ENCODE data around the gene SLC25A13. TPM values are rescaled to one million over a fixed set of nuclear protein-coding genes. Genes with fewer than 3 reads are reported as not detected.
A peak's percentile ranks its signal among the peaks of the same experiment; 100 is the strongest.
"Not testable (repeated sequence)": the region's sequence is repeated elsewhere in the genome, so short reads cannot be mapped to it uniquely, and the experiment has no call there.

The SLC25A13 gene
- 9.7 and 19.1 TPM in 2 replicates for total RNA-seq (2014; rRNA removed; shearing (Covaris generic))
- 4.8 and 5.0 TPM in 2 replicates for polyA plus RNA-seq (2016; fragmentation: Nextera tagmentation; extraction: Ambion mirVana)

- Histone ChIP-seq H3K9me3 (ENCODE audit: low read depth) (no peaks in the 10 kb centered on the region), H3K4me2 (ENCODE audit: unreplicated experiment) (peak within 1 kb of the TSS; percentile 73), H3K9me2 (ENCODE audit: insufficient read depth) (no peaks in the 10 kb centered on the region), H3K9ac (peak within 1 kb of the TSS; percentile 84), H2AFZ (peak within 1 kb of the TSS; percentile 96), H3K4me3 (peak within 1 kb of the TSS; percentile 92), H3F3A (ENCODE audit: insufficient read depth) (peaks cover 10% of the 10 kb centered on the region; the same call in 1 of the 2 replicates), H3K36me3 (ENCODE audit: low read depth) (no peaks in the 10 kb centered on the region), H3K4me1 (ENCODE audit: insufficient read depth) (peaks cover 5% of the 10 kb centered on the region; the same call in 1 of the 2 replicates), H3K27ac (peak within 1 kb of the TSS; percentile 63), H4K20me1 (ENCODE audit: insufficient read depth) (no peaks in the 10 kb centered on the region), H3K27me3 (replicated peaks; ENCODE audit: insufficient read depth) (no peaks in the 10 kb centered on the region), H3K79me2 (ENCODE audit: insufficient read depth) (peaks cover 37% of the 10 kb centered on the region)
- 0 to 2% methylated on average over 25 to 42 of the region's 66 CpGs for WGBS, 2 experiments (ENCODE audit: low coverage in 1 of 2, low lambda C conversion rate in 2 of 2, missing lambda C conversion rate in 2 of 2)
- peak; percentile 90 for DNase-seq
- in situ Hi-C loops (cut with MboI): no loop called here
- no peak for TF ChIP-seq EZH2phosphoT487 (IDR thresholded peaks at IDR 0.05; ENCODE audit: insufficient read depth, low read depth)
- no peak for TF ChIP-seq EZH2 (IDR thresholded peaks at IDR 0.05; ENCODE audit: insufficient read depth, poor library complexity, severe bottlenecking)
Observed at GRCh38 chr7:96321658-96322372, at the start of gene SLC25A13. SLC25A13 (minus strand) TSS chr7:96322098; CDS start chr7:96321956, 142 bp downstream.

GRCh38 chr7:96365916-96366315, 44.0 kb upstream of the SLC25A13 start:
- 64 to 70% methylated on average over 1 to 2 of the region's 2 CpGs for WGBS, 2 experiments (ENCODE audit: low coverage in 1 of 2, low lambda C conversion rate in 2 of 2, missing lambda C conversion rate in 2 of 2)
- H3K27me3 ChIP-seq (replicated peaks; ENCODE audit: insufficient read depth): not testable (repeated sequence)

GRCh38 chr7:96361116-96361857, 39.4 kb upstream of the SLC25A13 start:
- H3K4me2 ChIP-seq (ENCODE audit: unreplicated experiment): no peak overlapping the region
- H3K79me2 ChIP-seq (ENCODE audit: insufficient read depth): no peaks in the 10 kb centered on the region
- no peaks in the 10 kb centered on the region for H3F3A ChIP-seq (ENCODE audit: insufficient read depth)
- no peak overlapping the region for H3K9ac ChIP-seq
- H2AFZ ChIP-seq: no peak overlapping the region
- H3K4me3 ChIP-seq: no peak overlapping the region
- H3K4me1 ChIP-seq (ENCODE audit: insufficient read depth): no peaks in the 10 kb centered on the region
- H3K27ac ChIP-seq: no peak overlapping the region
- in situ Hi-C loops (cut with MboI): no loop called here
- DNase-seq: no peak
- H3K27me3 ChIP-seq (replicated peaks; ENCODE audit: insufficient read depth): no peaks in the 10 kb centered on the region
- no peaks in the 10 kb centered on the region for H4K20me1 ChIP-seq (ENCODE audit: insufficient read depth)
- TF ChIP-seq EZH2 (IDR thresholded peaks at IDR 0.05; ENCODE audit: insufficient read depth, poor library complexity, severe bottlenecking) (no peak), EZH2phosphoT487 (IDR thresholded peaks at IDR 0.05; ENCODE audit: insufficient read depth, low read depth) (no peak)
- no peaks in the 10 kb centered on the region for H3K9me2 ChIP-seq (ENCODE audit: insufficient read depth)
- no peaks in the 10 kb centered on the region for H3K9me3 ChIP-seq (ENCODE audit: low read depth)
- 58 to 59% methylated on average over 7 of the region's 7 CpGs for WGBS, 2 experiments (ENCODE audit: low coverage in 1 of 2, low lambda C conversion rate in 2 of 2, missing lambda C conversion rate in 2 of 2)
- no peaks in the 10 kb centered on the region for H3K36me3 ChIP-seq (ENCODE audit: low read depth)

More at GRCh38 chr7:96365916-96366315, 44.0 kb upstream of the SLC25A13 start:
- H3K27ac ChIP-seq; H3K4me3 ChIP-seq; H2AFZ ChIP-seq; H3K36me3 ChIP-seq (ENCODE audit: low read depth); H3F3A ChIP-seq (ENCODE audit: insufficient read depth); DNase-seq; H3K9me3 ChIP-seq (ENCODE audit: low read depth); H3K4me1 ChIP-seq (ENCODE audit: insufficient read depth); H4K20me1 ChIP-seq (ENCODE audit: insufficient read depth); H3K9ac ChIP-seq; H3K4me2 ChIP-seq (ENCODE audit: unreplicated experiment); in situ Hi-C loops (cut with MboI); H3K9me2 ChIP-seq (ENCODE audit: insufficient read depth); H3K79me2 ChIP-seq (ENCODE audit: insufficient read depth): not testable (repeated sequence)

- Histone ChIP-seq H3K27me3 (replicated peaks; ENCODE audit: insufficient read depth) (no peaks in the 10 kb centered on the region; the same call in 1 of the 2 replicates), H4K20me1 (ENCODE audit: insufficient read depth) (no peaks in the 10 kb centered on the region), H3K4me3 (no peak overlapping the region), H3F3A (ENCODE audit: insufficient read depth) (no peaks in the 10 kb centered on the region), H3K9ac (no peak overlapping the region), H3K4me2 (ENCODE audit: unreplicated experiment) (no peak overlapping the region), H3K27ac (no peak overlapping the region), H3K4me1 (ENCODE audit: insufficient read depth) (no peaks in the 10 kb centered on the region), H3K36me3 (ENCODE audit: low read depth) (no peaks in the 10 kb centered on the region), H3K9me3 (ENCODE audit: low read depth) (no peaks in the 10 kb centered on the region), H2AFZ (no peak overlapping the region), H3K9me2 (ENCODE audit: insufficient read depth) (no peaks in the 10 kb centered on the region), H3K79me2 (ENCODE audit: insufficient read depth) (no peaks in the 10 kb centered on the region)
- no peak for DNase-seq
- TF ChIP-seq EZH2 (IDR thresholded peaks at IDR 0.05; ENCODE audit: insufficient read depth, poor library complexity, severe bottlenecking): no peak
- in situ Hi-C loops (cut with MboI): no loop called here
- 64 to 85% methylated on average over 2 of the region's 2 CpGs for WGBS, 2 experiments (ENCODE audit: low coverage in 1 of 2, low lambda C conversion rate in 2 of 2, missing lambda C conversion rate in 2 of 2)
Observed at GRCh38 chr7:96359876-96360275, 38.0 kb upstream of the SLC25A13 start.

- H3F3A ChIP-seq (ENCODE audit: insufficient read depth); H3K4me2 ChIP-seq (ENCODE audit: unreplicated experiment); H3K27ac ChIP-seq; H3K4me1 ChIP-seq (ENCODE audit: insufficient read depth); H4K20me1 ChIP-seq (ENCODE audit: insufficient read depth); H3K9me3 ChIP-seq (ENCODE audit: low read depth); H3K36me3 ChIP-seq (ENCODE audit: low read depth); H3K27me3 ChIP-seq (replicated peaks; ENCODE audit: insufficient read depth); H3K79me2 ChIP-seq (ENCODE audit: insufficient read depth); DNase-seq; H3K4me3 ChIP-seq; H3K9me2 ChIP-seq (ENCODE audit: insufficient read depth); H3K9ac ChIP-seq; H2AFZ ChIP-seq; in situ Hi-C loops (cut with MboI): not testable (repeated sequence)
- 81 to 84% methylated on average over 25 of the region's 25 CpGs for WGBS, 2 experiments (ENCODE audit: low coverage in 1 of 2, low lambda C conversion rate in 2 of 2, missing lambda C conversion rate in 2 of 2)
Observed at GRCh38 chr7:96358236-96358971, 36.5 kb upstream of the SLC25A13 start.
